Panc1 (cell line): ENCODE measurements around the gene NUB1.

Experiments used
- POLR2AphosphoS5 ChIP-seq: IDR thresholded peaks from 2 replicates; pipeline ENCODE4 v1.6.1; 2012; ENCODE audit warnings: mild to moderate bottlenecking, low read depth, low read length, moderate library complexity
- SIN3A ChIP-seq: IDR thresholded peaks from 2 replicates; pipeline ENCODE4 v1.6.1; 2012; ENCODE audit warnings: low read depth, mild to moderate bottlenecking, low read length, moderate library complexity, borderline replicate concordance; ENCODE audit not compliant: insufficient read depth
- TCF7L2 ChIP-seq: IDR thresholded peaks from 2 replicates; pipeline ENCODE4 v1.6.1; 2011; ENCODE audit warnings: mild to moderate bottlenecking, low read depth, low read length, inconsistent platforms
- TF ChIP-seq, protein P1 (sequence below): fragments of 450-650 bp; IDR thresholded peaks from 2 replicates; pipeline ENCODE4 v1.5.1; 2017; ENCODE audit warnings: mild to moderate bottlenecking
- TF ChIP-seq, protein P2 (sequence below), 2 experiments: IDR thresholded peaks; 2 replicates each; pipeline ENCODE4 v1.6.1; 2011 to 2012; ENCODE audit warnings: low read depth in 2 of 2, control low read depth in 1 of 2, low read length in 1 of 2, mild to moderate bottlenecking in 1 of 2, moderate library complexity in 1 of 2; ENCODE audit not compliant: insufficient read depth in 1 of 2

DNA sequence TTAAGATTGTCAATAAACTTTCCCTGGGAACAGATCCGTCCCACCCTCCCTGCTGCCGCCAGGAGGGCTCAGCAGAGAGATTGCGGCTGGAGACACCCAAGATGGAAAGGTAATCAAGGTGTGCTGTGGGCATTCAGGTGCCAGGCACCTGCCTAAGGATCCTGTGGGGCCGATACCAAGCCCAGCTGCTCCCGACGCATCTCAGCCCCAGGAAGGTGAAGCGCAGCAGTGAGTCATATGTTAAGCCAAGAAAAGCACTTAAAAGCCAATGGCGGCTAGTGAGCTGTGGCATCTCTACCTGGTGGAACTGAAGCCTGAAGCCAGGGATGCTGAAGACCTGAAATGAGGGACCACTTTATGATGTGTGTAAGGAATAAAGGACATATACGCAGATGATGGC lies 62.2 kb downstream of the NUB1 start:
- no peak for TF ChIP-seq POLR2AphosphoS5
- TF ChIP-seq, protein P1, sequence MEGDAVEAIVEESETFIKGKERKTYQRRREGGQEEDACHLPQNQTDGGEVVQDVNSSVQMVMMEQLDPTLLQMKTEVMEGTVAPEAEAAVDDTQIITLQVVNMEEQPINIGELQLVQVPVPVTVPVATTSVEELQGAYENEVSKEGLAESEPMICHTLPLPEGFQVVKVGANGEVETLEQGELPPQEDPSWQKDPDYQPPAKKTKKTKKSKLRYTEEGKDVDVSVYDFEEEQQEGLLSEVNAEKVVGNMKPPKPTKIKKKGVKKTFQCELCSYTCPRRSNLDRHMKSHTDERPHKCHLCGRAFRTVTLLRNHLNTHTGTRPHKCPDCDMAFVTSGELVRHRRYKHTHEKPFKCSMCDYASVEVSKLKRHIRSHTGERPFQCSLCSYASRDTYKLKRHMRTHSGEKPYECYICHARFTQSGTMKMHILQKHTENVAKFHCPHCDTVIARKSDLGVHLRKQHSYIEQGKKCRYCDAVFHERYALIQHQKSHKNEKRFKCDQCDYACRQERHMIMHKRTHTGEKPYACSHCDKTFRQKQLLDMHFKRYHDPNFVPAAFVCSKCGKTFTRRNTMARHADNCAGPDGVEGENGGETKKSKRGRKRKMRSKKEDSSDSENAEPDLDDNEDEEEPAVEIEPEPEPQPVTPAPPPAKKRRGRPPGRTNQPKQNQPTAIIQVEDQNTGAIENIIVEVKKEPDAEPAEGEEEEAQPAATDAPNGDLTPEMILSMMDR = no peak
- no peak for TF ChIP-seq SIN3A
- TF ChIP-seq, protein P2, sequence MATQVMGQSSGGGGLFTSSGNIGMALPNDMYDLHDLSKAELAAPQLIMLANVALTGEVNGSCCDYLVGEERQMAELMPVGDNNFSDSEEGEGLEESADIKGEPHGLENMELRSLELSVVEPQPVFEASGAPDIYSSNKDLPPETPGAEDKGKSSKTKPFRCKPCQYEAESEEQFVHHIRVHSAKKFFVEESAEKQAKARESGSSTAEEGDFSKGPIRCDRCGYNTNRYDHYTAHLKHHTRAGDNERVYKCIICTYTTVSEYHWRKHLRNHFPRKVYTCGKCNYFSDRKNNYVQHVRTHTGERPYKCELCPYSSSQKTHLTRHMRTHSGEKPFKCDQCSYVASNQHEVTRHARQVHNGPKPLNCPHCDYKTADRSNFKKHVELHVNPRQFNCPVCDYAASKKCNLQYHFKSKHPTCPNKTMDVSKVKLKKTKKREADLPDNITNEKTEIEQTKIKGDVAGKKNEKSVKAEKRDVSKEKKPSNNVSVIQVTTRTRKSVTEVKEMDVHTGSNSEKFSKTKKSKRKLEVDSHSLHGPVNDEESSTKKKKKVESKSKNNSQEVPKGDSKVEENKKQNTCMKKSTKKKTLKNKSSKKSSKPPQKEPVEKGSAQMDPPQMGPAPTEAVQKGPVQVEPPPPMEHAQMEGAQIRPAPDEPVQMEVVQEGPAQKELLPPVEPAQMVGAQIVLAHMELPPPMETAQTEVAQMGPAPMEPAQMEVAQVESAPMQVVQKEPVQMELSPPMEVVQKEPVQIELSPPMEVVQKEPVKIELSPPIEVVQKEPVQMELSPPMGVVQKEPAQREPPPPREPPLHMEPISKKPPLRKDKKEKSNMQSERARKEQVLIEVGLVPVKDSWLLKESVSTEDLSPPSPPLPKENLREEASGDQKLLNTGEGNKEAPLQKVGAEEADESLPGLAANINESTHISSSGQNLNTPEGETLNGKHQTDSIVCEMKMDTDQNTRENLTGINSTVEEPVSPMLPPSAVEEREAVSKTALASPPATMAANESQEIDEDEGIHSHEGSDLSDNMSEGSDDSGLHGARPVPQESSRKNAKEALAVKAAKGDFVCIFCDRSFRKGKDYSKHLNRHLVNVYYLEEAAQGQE (IDR thresholded peaks at IDR 0.05; ENCODE audit: insufficient read depth in 1 of 2, low read depth in 2 of 2, low read length in 1 of 2) = no peak
- no peak for TF ChIP-seq TCF7L2
